ENCODE measurements around the gene PGLYRP3.

Gene PGLYRP3

DNA sequence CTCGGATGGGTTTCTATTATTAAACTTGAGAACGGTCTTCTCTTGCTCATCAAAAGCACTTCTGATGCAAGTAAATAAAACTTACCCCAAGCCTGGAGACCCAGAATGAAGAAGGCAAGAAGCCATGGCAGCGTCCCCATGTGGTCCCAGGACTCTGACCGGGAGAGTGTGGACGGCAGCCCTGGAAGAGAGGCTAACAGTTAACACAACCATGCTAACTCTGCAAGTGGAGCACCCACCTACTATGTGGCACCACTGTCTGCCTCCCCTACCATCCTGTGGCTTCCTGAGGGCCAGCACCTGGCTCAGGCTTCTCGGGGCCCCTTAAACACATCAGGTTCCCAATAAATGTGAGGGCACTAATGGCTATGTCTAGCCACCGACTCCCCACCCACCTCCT lies 2.2 kb downstream of the PGLYRP3 start:
- no peak for DNase-seq

DNA sequence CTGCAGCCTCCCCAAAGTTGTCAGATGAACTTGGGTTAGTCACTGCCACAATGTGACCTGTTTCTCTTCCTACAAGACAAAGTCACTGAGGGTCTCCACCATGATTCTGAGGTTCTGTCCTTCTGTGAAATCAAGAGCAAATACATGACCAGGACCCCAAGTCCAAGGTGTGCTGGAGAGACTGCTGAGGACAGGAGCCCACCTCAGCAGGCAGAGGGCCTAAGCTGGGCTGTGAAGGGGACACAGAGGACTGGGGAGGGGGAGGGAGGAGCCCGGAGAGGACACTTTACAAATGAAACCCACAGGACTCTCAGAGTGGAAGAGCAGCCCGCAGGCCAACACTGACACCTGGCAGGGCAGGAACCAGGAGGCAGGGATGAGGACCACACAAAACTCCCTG lies 3.3 kb downstream of the PGLYRP3 start:
- no peak for DNase-seq

DNA sequence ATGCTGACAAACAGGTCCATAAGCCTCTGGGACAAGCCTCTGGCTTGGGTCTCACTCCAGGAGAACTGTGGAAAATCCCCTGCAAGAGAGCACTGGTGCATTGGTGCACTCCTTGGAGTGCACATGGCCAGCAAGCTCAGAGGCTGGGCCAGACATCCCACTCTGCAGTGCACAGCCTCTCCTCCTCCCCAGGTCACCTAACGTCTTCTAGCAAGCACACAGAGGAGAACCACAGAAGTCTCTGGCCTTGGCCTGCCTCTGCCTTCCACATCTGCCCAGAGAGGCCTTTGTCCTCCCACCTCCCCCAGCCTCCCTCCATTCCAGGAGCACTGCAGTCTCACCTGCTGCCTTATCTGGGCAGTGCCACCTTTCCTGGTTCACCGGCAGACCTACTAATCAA lies 4.2 kb downstream of the PGLYRP3 start:
- no peak for DNase-seq

DNA sequence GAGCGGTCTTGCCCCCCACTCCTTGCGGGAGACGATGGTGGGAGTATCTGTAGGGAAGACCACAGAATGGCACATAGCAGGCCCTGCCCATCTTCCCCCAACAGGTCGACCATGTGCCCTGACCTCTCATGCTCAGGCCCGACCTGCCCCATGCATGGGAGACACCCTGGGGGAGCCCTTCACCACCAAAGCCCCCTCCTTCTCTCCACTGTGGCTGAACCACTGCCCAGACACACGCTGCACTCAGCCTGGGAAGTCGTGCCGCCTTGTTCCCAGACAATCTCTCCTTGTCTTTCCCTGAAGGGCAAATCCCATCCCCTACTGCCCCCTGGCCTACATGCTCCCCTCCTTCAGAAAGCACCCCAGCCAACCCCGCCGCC lies 5.5 kb downstream of the PGLYRP3 start:
- no peak for DNase-seq

DNA sequence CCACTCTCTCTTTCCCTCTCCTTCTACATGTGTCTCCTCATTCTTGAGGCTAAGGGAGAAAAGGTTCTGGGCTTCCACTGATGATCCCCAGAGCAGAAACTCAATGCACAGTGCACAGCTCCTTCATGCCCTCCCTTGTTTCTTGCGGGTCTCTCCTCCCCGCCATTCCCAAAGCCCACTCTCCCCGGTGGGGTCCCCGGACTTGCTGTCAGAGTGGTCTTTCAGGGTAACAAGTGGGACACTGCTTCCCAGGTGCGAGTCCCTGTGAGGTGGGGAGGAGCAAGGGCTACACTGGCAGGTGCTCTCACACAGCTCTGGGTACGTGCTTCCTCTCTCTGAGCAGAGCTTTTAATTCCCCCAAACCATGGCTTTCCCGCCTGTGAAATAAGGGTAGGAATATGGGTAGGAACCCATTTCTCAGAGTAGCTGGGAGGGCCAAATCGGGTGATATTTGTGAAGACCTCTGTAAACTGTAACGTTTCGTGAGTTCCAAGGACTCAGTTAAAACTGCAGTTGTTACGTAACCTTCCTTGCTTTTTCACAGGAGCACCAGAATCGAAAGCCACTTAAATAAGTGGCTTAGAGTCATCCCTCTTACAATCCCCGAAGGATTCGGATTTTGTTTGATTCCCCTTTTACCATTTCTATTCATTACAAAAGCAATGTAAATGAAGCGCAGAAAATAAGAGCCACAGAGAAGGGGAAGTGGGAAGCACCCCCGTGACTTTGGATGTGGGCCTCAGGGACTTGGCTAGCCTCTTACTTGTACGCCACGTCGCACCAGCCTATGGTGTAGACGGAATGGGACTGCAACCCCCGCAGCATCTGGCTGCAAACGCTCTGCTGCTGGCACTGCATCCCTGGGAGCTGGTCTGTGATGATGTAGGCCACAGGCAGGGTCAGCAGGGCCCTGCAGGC lies 6.2 kb downstream of the PGLYRP3 start:
- DNase-seq = no peak

DNA sequence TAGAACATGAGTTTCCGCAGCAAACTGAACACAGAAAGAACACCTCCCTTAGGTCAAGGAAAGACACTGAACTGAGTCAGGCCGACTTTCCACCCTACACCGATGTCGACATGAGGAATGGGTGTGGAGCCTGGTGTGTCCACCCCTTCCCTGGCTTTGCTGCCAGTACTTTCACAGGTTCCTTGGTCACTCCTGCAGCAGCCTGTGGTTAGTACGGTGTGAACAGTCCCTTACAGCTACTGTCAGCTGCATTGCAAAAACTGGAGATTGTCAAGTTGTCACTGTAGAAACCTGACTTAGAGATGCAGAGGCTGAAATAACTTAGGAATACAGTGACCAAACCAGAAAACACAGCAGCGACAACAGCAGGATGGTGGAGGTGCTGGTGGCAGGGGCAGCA lies 7.1 kb downstream of the PGLYRP3 start:
- DNase-seq = no peak

DNA sequence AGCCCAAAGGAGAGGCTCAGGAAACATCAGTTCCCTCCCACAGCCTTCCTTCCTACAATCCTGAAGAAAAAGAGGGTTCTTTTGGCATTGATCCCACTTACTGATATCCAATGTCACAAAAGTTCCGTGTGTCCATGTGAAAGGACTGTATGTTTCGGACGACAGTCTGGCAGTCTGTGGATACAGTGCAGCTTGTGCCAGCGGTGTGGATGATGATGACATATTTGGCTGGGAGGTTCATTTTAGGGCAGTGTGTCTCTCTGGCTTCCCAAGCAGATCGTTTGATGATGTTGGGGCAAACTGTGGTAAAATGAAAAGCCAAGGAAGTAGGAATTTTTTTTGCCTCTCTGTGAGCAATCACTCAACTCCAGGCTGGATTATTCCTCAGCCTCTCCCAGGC lies 10.4 kb downstream of the PGLYRP3 start:
- DNase-seq = no peak

DNA sequence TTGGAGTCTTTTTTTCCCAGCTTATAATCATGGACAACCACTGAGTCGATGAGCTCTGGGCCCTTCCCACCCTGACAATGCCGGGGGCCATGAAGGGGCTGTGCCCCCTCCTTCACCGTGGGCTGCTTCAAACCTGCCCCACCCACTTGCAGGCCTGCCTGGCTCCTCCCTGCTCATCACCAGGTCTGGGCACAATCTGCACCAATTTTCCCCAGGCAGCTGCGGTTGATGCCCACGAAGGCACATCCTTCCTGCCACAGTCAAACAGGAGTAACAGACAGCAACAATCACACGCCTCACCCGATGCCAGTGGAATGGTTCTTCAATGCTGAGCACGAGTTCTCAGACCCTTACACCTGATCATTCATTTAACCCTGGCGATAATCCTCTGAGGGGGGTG lies 18.9 kb downstream of the PGLYRP3 start:
- peak; percentile 48 for DNase-seq

DNA sequence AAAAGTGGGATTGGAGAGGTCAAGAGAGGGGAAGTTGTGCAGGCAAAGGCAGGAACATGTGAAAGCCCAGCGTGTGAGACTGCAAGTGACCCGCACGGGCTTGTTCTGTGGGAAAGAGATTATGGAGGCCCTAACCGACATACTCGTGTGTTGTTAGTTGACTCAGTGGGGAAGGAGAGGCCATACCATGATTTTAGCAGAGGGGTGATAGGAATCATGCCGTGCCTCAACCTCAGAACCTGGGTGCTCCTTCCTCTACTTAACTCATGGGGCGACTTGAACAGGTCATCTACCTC lies 19.3 kb downstream of the PGLYRP3 start:
- no peak for DNase-seq

DNA sequence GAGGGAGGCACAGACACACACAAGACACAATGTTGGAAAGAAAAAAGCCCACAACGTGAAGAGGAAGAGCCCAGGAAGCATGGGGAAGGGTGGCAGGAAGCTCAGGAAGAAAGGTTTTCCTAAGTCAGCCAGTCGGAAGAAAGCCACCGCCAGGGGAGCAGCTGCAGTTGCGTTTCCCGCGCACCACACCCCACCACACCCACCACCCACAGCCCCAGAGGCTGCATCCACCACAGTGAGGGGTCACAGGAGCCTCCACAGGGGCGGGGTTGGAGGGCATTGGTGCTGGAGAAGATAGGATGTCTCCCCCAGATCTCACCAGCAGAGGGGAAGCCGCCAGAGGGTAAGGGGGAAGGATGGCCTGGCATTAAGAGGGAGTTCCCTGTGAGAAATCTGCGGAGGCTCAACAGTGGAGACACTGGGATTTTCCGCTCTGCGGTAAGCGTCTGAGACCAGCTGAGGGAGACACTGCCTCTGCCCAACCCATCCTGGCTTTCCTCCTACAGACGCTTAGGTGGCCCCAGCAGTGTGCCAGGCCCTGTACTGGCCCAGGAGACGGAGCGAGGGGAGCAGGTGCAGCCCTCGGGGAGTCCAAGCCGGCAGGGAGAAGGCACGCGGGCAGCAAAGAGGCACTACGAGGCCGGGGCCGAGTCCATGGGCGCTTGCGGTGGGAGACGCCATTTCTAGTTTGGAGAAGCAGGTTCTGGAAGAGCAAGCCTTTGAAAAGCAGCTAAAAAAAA lies 19.8 kb downstream of the PGLYRP3 start:
- DNase-seq = no peak

DNA sequence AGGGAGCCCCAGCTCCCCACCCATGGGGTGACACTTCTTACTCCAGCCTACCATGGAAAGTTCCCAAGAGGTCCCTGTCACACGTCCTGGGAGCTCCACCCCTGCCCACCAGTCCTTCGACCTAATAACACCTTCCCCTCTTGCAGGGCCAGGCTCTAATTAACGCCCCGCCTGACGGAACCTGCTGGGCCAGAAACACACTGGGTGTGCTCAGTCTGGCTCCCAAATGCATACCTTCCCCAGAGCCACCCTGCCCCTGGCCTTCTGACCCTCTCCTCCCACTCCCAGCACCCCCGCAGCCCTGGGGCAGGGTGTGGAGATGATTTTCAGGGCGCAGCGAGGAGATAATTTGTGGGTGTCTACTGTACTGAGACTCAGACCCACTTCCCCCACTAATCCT lies 20.6 kb downstream of the PGLYRP3 start:
- DNase-seq = no peak

DNA sequence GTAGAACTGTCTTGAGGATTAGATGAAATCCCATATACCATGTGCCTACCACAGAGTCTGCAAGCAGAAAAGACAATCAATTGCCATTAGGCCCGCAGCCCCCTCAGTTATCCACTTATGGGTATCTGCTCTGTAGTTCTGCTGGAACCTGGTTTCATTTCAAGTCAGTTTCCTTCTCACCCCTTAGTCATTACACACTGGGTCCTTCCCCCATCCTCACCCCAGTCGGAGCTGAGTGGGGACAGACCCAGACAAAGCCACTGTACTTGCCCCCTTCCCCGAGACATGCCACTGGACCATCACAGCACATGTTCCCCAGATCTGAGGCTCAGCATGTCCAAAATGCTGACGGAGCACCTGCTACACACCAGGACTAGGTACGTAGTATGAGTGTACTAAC lies 21.2 kb downstream of the PGLYRP3 start:
- DNase-seq = peak; percentile 66

DNA sequence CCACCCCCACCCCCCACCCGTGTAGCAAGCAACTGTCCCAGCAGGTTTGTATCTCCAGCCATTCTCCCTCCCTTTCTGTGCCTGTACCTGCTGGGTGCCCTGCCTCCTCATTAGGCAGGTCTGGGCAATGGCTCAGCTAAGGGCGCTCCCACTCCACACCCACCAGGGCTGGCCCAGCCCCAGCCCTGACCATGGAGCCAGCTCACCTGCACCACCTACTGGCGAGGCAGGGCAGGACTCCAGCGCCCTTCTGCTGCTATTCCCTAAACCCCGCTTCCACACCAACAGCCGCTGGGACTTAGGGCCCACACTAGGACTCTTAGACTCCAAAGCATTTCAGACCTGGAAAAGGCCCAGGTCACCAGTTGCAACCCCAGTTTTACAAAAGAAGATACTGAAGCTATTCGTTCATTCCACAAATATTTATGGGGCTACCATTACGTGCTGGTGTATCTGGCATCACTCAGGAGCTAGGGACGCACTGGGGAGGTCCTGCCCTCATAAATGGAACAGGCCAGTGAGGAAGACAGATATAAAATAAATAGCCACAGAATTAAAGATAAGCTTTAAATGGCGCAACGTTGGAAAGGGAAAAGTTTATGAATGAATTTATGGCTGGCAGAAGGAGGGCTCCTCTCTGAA lies 24.0 kb downstream of the PGLYRP3 start:
- peak; percentile 36 for DNase-seq

DNA sequence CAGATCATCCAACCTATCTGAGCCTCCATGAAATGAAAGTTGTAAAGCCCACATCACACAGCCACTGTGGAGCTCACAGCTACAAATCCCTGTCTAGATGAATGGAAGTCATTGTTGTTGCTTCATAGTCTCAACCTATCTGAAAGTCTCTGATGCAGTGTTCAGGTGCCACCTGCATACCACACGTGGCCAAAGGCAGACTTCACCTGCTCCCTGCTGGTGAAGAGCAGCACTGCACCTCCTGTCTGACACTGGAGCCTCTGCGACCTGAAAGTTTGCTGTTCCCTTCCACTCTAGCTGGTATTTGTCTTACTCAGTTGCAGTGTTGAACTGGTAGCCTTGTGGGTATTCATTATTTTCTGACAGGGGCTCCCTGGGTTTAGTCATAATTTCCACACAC lies 34.9 kb downstream of the PGLYRP3 start:
- DNase-seq = peak; percentile 60

DNA sequence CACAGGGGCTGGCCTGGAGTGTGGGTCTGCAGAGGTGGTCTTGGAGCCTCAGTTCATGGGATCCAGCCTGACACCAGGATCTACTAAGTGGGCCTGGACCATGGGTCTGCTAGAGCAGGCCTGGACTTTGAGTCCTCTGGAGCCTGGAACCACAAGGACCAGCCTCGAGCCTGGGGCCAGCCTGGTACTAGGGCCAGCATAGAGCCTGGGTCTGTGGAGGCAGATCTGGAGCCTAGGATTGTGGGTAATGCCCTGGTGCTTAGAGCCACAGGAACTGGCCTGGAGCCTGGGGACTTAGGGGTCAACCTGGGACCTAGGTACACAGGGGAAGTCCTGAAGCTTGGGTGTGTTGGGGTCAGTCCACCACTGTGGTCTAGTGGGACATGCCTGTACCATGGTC lies 40.6 kb downstream of the PGLYRP3 start:
- DNase-seq = no peak

DNA sequence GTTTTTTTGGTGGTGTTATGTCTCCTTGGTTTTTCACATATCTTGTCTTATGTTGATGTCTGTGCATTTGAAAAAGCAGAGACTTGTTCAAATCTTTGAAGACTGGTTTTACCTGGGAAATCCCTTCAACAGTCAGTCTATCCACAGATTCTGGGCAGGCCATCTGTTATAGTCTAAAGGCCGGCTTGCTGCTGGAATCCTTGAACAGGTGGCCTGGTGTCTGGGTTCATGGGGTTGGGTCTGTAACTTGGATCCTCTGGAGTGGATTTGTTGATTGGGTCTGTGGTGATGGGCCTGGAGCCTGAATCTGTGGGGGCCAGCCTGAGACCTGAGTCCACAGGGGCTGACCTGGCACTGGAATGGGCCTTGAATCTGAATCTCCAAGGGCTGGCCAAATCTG lies 41.0 kb downstream of the PGLYRP3 start:
- no peak for DNase-seq

DNA sequence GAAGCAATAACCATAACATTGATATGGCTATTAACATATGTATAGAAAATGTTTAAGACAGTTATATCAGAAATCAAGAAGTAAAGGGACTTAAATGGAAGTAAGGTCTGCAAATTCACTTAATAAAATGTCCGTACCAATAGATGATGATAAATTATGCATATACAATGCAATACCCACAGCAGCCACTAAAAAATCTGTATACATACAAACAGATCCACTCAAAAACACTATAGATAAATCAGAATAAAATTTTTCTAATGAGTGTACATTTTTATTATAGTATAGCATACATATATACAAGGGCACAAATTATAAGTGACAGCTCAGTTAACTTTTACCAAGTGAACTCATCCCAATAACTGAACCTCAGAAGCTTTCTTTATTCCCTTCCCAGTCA lies 47.3 kb downstream of the PGLYRP3 start:
- no peak for DNase-seq

DNA sequence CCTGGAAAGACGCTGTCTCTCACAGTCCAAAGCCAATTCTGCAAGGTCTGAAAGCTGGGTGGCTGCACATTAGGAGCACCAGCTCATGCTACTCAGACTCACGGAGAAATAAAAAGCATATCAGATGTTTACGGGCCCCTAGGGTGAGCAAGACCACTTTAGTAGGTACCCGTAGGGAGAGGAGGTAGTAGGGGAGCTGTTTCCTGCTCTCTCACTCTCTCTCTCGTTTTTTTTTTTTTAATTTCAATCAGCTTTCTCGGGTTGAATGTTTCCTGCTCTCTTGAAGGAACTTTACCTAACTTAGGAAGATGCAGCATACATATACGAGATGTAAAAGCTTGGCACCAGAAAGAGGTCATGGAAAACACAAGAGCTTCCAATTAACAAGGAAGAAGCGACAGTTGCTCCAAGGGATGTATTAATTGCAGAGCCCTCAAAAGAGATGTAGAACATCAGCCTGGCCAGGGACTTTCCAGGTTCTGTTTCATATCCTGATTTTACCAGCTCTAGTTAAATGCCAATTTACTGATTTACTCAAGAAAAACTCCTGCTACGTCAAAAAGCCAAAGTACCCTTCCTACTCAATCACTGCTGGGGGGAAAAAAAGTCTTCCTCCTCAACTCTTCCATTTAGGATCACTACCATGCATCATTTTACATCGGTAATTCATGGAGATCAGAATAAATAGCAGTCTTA lies 50.1 kb downstream of the PGLYRP3 start:
- DNase-seq = peak; percentile 14

DNA sequence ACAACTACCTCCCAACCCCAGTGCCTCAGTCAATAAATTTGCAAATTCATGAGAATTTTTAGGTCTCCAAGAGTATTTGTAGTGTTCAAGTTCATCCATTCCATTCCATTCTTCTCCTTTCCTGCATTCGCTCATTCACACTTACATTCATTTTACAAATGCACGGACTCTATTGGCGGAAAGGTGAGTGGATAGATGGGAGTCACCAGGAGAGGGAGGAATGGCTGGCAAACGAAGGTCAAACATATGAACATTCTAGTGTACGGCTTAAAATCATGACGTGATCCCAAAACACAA lies 50.7 kb downstream of the PGLYRP3 start:
- no peak for DNase-seq

DNA sequence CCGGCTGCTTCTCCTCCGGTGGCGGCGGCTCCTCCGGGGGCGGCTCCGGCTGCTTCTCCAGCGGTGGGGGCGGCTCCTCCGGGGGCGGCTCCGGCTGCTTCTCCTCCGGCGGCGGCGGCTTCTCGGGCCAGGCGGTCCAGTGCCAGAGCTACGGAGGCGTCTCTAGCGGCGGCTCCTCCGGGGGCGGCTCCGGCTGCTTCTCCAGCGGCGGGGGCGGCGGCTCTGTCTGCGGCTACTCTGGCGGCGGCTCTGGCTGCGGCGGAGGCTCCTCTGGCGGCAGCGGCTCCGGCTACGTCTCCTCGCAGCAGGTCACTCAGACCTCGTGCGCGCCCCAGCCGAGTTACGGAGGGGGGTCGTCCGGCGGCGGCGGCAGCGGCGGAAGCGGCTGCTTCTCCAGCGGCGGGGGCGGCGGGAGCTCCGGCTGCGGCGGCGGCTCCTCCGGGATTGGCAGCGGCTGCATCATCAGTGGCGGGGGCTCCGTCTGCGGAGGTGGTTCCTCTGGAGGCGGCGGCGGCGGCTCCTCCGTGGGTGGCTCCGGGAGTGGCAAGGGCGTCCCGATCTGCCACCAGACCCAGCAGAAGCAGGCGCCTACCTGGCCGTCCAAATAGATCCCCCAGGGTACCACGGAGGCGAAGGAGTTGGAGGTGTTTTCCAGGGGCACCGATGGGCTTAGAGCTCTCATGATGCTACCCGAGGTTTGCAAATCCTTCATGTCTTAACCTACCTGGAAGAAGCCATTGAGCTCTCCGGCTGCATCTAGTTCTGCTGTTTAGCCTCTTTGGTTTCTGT lies 51.3 kb downstream of the PGLYRP3 start:
- DNase-seq = peak; percentile 46

DNA sequence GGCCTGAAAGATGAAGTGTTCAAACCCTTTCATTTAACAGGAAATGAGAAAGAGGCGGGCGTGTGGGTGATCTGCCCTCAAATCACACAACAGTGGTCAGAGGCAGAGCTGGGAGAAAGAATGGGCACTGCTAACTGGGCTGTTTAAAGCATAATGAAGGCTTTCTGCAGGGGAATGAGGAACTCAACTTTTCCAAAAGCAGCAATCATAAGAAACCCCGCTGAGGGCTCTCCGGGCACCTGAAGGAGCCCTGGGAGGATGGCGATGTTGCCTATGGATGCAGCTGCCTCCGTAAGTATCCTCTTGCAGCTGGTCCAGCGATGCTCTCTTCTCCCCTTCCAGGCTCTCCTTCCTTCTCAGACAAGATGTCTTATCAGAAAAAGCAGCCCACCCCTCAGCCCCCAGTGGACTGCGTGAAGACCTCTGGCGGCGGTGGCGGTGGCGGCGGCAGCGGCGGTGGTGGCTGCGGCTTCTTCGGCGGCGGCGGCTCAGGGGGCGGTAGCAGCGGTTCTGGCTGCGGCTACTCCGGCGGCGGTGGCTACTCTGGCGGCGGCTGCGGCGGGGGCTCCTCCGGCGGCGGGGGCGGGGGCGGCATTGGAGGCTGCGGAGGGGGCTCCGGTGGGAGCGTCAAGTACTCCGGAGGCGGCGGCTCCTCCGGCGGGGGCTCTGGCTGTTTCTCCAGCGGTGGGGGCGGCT lies 52.0 kb downstream of the PGLYRP3 start:
- peak; percentile 28 for DNase-seq

DNA sequence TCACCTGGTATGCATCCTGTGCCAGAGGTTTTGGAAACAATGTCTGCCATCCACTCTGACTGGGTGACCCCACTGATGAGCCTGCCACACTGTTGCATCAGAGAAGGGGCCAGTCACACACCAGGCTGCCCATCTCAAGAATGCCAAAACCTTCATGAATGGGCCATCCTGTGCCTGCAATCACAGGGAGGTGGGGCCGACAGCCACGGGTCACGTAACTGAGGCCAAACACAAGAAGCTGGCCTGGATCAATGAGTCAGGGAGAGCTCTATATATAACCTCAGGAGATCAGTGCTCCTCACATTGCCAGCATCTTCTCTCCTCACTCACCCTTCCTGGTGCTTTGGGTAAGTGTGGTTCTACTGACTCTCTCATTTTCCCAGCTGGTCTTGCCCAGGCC lies 53.4 kb downstream of the PGLYRP3 start, which contains the start of gene LORICRIN:
TSS of gene LORICRIN (plus strand) at position 301 of the 400 bp plus-strand sequence. CDS start 1,263 bp downstream, outside the sequence.
- no peak for DNase-seq

All from activated CD4-positive, alpha-beta T cell treated with anti-CD3 and anti-CD28 coated beads, Interleukin-2, amount 50 U/mL, for 16 hours (primary cell).